Left forelimb (tissue), 1 donor: ENCODE measurements around the gene ACO2.
A peak's percentile ranks its signal among the peaks of the same experiment; 100 is the strongest.
"Not testable (repeated sequence)": the region's sequence is repeated elsewhere in the genome, so short reads cannot be mapped to it uniquely, and the experiment has no call there.

ENCODE experiments used
- DNase-seq: peaks from one replicate; pipeline ENCODE4 v3.0.0-alpha.2; 2018; ENCODE audit warnings: low spot score

Gene ACO2

GRCh38 chr22:41468381-41469217 is at the start of gene ACO2, which contains the start of gene PHF5A:
Gene ACO2 (plus strand): TSS chr22:41469117. CDS start chr22:41469147, 30 bp downstream.
Gene PHF5A (minus strand): TSS chr22:41468692. CDS start chr22:41468653, 39 bp downstream.
- DNase-seq, result peak; percentile 99

GRCh38 chr22:41425660-41426365 is 43.1 kb upstream of the ACO2 start:
- DNase-seq, result no peak

GRCh38 chr22:41429232-41429950 is 39.5 kb upstream of the ACO2 start:
- DNase-seq, result no peak

DNA sequence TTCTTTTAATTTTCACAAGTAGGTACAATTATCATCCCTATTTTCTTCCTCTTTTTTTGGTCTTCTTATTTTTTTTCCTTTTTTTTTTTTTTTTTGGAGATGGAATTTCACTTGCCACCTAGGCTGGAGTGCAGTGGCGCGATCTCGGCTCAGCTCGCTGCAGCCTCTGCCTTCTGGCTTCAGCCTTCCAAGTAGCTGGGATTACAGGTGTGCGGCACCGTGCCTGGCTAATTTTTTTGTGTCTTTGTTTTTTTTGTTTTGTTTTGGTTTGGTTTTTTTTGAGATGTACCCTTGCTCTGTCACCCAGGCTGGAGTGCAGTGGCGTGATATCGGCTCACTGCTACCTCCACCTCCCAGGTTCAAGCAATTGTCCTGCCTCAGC is 39.0 kb upstream of the ACO2 start:
- DNase-seq, result no peak

DNA sequence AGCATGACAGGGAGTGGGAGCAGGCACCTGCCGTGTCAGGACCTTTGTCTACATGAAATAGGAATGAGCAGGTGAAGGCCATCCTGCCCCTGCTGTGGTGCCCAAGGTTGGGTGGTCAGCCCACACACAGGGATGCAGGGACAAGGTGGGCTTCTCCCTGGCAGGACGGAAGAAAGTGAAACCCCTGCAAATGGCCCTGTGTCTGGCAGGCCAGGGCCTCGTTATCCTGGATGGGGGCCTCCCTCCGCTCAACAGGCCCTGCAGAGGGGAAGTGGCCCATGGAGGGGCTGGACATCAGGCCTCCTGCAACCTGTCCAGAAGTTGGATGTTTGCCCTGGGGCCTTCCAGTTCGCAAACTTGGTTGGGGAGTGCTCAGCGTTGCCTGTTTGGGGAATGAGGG is 37.3 kb upstream of the ACO2 start:
- no peak for DNase-seq

DNA sequence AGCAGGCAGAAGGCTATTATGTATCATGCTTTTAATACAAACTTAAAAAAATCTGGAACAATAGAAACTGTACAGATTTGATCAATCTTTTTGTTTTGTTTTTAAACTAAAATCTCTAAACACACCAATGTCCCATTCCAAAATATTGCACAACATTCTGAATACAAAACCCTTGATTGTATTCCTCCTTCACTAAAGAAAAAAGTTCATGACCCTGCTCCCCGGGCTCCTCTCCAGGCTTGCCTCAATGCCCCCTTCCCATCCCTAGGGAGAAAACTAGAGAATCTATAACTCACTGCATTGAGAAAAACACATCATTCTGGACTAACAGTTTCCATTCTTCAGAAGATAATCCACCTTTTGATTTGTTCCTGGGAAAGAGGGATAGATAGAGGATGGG is 35.4 kb upstream of the ACO2 start:
- not testable (repeated sequence) for DNase-seq

DNA sequence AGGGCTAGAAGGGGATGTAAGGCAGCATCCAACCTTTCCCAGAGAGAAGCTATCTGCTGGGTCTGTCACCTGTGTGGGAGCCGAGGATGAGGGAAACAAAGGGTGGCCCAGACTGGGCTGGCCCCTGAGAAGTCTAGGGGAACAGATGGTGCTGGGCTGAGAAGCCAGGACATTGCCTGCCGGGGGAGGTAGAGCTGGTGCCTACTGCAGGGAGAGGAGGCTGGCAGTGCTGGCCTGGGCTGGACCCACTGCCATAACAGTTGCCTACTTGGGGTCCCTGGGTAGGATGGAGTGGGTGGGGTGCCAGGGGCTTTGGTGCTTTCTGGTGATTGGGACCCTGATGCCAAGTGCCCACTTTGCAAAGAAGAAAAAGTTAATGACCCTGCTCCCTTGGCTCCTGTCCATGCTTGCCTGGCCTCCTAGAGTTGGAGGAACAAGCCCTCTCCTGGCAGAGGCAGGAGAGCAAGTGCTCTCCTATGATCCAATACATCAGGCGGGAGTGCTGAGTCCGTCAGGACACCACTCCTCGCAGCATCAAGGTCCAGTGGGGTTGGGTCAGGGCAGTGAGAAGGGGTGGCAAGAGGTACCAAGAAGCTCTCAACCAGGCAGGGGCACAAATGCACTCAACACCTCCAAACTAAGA is 34.4 kb upstream of the ACO2 start:
- DNase-seq, result not testable (repeated sequence)

GRCh38 chr22:41435560-41435959 is 33.4 kb upstream of the ACO2 start:
- no peak for DNase-seq

GRCh38 chr22:41436322-41437113 is 32.4 kb upstream of the ACO2 start:
- no peak for DNase-seq

DNA sequence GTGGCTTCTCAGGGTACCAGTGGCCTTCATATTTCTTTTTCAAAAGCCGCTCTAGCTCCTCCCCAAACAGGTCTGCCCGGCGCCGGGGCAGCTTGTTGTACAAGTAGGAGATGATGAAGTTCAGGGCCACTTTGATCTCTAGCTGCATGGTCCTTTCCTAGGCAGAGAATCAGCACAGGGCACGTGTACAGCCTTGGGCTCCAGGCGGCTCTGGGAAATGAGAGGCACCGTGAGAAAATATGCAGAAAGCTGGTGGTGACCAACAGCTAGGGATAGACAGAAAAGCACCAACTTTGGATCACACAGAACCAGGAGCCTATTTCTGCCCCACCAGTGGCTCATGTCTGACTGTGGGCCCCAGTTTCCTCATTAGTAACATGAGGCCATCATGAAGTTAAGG is 31.7 kb upstream of the ACO2 start:
- no peak for DNase-seq

- DNase-seq, result not testable (repeated sequence)
These were observed 28.4 kb upstream of the ACO2 start for GRCh38 chr22:41440511-41440910.

GRCh38 chr22:41442240-41442792 is 26.6 kb upstream of the ACO2 start:
- DNase-seq, result no peak

DNA sequence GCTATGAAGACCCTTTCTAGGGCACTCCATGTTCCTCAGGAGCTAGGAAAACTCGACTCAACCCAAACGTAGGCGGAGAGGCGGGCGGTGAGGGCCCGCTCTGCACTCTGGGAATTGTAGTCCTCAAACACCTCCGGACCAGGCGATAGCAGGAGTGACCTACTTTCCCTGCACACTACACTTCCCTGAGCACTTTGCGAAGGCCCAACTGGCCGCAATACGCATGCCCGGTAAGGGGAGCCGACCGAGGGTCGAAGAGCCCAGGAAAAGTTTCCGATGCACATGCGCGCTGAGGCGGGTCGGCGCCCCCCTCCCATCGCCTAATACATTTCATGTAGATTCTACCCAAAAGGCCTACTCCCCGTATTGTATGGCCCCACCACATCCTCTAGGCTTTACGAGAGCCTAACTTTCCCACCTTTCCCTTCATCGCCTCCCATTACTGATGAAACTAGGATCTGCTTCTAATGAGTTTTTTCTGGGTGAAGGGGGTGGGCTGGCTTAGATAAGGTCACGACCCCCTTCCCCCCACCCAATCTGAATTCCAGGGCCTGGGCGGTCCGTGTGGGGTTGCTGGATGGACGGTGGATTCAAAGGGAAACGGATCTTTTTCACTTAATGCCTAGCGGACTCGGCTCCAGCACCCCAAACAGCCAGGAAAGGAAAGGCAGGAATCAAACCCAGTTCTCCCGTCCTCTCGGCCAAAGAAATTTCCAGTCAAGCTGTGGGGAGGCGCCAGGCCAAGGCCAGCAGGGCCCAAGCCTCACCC is 24.4 kb upstream of the ACO2 start:
- peak; percentile 94 for DNase-seq

DNA sequence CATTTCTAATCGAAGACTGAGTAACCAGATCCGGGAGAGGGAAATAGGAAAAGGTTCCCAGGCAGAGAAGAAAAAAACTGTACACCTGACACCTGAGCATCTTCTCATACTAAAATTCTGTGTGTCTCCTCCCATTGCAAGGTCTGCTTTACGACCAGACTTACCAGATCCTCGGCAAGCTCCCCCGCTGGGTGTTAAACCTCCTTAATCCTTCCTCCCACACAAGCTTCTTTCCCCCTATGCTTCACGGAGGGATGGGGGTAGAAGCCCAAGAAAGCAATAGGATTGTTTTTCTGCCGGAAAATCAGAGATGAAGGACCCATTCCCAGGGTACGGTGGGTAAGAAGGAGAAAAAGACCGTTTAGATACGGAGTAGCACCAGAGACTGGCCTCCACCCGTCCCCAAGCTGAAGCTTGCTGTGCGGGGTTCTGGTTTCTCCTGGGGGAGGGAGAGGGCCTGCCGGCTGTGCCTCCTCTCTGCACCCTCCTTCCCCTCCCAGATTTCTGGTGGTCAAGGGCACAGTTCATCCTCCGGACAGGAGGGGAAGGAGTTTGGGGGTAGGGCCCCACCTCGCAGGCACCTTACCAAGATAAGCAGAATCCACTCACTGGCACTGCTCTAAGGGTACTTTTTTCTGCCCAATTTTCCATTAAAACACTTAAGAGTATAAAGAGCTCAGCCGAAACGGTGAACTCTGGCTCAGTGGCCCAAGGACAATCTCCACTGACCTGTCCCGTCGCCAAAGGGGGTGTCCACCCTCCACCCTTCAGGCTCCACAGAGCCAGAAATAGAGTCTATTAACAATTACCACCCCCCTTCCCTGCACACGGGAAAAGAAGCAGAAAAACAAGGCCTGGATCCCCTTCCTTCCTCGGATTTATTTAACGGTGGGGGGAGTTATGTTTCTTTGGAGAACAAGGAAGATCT is 23.5 kb upstream of the ACO2 start:
- DNase-seq, result no peak

GRCh38 chr22:41446057-41446501 is 22.8 kb upstream of the ACO2 start:
- no peak for DNase-seq

- DNase-seq, result peak; percentile 97
These were observed 22.1 kb upstream of the ACO2 start, which contains the start of gene TOB2 for GRCh38 chr22:41446639-41447434. Gene TOB2 (minus strand): TSS chr22:41446801. CDS start chr22:41437345, 9,456 bp downstream.

DNA sequence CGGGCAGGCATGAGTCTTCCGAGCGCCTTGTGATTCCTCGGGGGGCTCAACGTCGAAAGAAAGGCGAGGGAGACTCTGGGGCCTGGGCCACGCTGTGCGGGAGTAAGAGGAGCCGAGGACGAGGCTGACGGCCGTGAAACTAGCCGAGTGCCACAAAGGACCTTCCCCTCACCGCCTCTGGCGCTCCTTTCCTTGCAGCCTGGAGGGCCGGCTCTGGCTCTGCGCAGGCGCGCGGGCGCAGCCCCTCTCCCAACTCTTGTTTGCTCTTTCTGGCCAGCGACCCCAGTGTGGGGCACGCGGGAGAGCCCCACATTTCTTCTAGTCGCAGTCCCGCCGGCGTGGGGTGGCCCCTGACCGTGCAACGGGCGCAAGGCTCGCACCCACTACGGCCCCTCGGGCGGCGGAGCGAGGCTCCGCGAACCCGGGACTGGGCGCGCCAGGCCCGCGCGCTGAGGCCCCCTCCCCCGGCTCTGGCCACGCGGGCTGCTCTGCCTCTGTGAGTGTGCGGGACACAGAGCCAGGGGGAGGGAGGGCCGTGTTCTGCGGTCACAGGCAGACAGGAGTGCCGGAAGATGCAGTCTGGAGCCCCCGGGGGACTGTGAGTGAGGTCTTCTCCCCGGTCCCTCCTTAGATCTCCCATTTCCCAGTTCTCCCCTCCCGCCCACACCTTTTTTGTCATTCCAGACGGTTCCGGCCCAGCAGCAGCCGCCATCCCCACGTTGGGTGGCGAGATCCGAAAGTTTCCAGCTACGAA is 21.3 kb upstream of the ACO2 start:
- DNase-seq, result peak; percentile 89
